Retinal pigment epithelial cell (primary cell): ENCODE data around the gene TSHZ3.

Experiments used
- DNase-seq: peaks from one replicate; pipeline ENCODE4 v3.0.0-alpha.2; 2010; ENCODE audit warnings: low read depth
- H3K4me3 ChIP-seq: 2 replicates; pipeline ENCODE4 v1.5.1; 2011; ENCODE audit warnings: mild to moderate bottlenecking, low read length, control low read depth, moderate library complexity
- CTCF ChIP-seq: conservative IDR thresholded peaks from 2 replicates; pipeline ENCODE4 v1.5.1; 2011; ENCODE audit warnings: low read depth, low read length, control low read depth, inconsistent platforms

Gene TSHZ3

GRCh38 chr19:31289381-31289880 lies 59.8 kb downstream of the TSHZ3 start:
- no peak for DNase-seq
- no peak overlapping the region for H3K4me3 ChIP-seq
- no peak for TF ChIP-seq CTCF

DNA sequence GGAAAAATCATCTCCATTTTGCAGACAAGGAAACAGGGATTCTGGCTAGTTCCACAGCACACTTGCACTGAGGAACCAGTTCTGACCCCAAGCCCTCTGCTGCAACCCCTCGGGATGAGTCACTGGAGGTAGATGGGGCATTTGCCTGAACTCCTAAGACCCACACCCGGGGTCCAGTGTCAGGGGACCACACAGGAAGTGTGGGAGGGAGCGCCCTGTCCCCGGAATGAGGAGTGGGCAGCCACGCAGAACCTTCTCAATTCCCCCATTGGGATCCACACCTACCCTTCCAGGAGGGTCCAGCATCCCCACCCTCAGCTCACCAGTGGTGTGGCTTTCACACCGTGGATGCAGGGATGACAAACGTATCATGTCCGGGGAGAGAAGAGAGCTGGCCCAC lies 62.7 kb downstream of the TSHZ3 start:
- H3K4me3 ChIP-seq: no peak overlapping the region
- no peak for TF ChIP-seq CTCF

GRCh38 chr19:31285744-31286143 lies 63.5 kb downstream of the TSHZ3 start:
- no peak overlapping the region for H3K4me3 ChIP-seq
- TF ChIP-seq CTCF: no peak
- DNase-seq: no peak

More for the DNA sequence above, 62.7 kb downstream of the TSHZ3 start:
- DNase-seq: no peak

DNA sequence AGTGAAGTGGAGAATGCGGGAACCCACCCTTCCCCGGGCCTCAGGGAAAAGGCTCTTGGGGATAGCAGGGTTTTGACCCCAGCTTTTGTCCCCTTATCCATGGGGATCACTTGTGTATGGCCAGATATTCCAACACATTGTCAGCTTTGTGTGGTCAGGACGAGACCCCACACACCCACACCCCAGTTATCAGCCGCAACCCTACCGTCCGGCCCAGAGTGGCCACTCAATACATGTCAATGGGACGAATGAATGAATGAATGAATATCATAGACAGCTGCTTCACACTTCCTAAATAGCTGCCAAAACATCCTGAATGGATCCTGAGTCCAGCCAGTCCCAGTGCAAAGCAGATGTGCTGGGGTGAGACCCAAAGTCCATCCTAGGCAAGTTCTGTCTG lies 64.6 kb downstream of the TSHZ3 start:
- no peak overlapping the region for H3K4me3 ChIP-seq
- TF ChIP-seq CTCF: no peak
- DNase-seq: no peak

DNA sequence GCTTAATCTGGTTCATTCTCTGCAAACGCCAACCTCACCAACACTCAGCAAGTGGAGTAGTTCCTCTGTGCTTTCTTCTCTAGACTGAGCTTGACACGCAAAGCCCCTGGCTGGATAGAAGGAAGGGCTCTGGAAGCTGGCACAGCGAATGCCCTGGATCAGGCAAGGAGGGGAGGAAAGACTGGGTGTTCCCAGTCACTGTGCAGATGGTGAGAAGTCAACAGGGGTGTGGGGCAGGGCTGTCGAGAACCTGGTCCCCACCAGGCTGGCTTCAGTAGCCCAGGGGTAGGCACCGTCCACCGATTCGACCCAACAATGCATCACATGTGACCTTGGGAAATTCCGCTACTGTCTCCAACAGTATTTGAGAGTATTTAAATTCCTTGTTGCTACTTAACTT lies 65.5 kb downstream of the TSHZ3 start:
- no peak overlapping the region for H3K4me3 ChIP-seq
- no peak for TF ChIP-seq CTCF
- no peak for DNase-seq

DNA sequence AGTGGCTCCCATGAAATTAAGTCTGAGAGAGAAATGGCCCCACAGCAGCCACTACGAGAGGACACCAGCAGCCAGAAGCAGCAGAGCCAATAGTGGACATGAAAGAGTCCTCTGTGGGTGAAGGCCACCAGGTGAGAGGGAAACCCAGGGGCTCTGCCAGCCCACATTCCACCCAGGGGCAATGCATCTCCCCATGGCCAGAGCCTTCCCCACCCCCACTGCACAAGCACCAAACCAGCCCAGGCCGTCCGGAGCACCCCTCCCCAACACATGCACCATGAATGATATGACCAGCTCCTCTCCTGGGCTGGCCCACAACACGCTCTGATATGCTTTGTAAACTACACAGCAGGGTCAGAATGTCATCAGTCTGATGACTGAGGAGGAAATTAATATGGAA lies 66.9 kb downstream of the TSHZ3 start:
- TF ChIP-seq CTCF: no peak

DNA sequence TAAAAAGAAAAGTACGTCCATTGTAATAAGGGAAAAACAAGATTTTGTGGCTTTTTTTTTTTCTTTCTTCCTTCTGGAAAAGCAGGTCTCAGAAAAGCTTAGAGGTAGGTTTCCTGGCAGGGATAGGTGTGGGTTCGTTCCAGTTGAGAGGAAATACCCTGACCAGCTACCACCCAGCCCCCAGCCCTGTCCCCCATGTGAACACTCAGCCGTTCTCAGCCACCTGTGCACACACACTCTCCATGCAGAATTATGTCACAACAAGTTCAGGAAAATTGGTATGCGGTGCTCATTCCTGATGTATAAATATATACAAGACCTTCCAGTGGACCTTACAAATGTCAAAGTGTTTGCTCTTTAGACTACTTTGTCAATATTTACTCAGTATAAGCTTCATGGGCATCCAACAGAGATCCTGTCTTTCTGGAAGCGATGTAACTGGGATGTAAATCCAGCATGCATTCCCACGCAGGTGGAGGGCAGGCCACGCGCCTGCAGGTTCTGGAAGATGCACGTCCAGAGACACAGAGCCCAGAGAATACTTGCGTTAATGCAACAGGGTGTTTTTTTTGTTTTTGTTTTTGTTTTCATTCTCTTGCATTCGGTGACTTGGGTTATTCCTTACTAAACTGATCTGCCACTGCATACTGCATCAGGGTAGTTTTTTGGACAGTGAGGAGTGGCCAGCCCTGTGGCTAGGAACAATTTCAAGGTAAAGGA lies 68.8 kb downstream of the TSHZ3 start:
- no peak for DNase-seq
- no peak for TF ChIP-seq CTCF
- H3K4me3 ChIP-seq: no peak overlapping the region

More for the DNA sequence above, 66.9 kb downstream of the TSHZ3 start:
- no peak overlapping the region for H3K4me3 ChIP-seq
- no peak for DNase-seq
